ENCODE data around the gene HSFX3.
"Not testable (repeated sequence)": the region's sequence is repeated elsewhere in the genome, so short reads cannot be mapped to it uniquely, and the experiment has no call there.

HSFX3 gene

DNA sequence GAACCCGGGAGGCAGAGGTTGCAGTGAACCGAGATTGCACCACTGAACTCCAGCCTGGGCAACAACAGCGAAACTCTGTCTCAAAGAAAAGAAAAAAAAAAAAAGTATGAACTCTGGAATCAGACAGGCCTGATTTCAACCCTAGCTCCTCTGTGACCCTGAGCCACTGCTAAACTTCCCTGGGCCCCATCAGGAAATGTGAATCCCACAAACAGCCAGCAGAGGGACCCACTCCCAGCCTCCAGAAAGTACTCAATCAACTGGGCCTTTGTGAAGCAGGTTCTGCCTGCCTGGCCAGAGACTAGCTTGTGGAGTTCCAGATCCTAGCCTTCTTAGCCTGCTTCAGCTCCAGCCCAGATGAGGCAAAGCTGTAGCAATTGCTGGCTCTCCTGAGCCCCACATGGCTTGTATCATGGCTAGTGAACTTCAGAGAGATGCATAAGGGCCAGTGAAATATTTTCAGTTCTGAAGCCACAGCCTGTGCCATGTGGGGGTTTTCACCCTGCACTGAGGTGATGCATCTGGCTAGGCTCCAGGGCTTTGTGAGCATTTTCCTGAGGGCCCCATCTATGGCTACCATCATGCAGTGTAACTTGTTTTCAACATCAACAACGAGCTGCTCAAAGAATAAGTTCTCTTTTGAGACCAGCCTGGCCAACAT is 37.4 kb downstream of the HSFX3 start:
- Histone ChIP-seq H3K27me3 (ENCODE audit: control insufficient read depth, insufficient read depth, low read length) (peaks cover 3% of the 10 kb centered on the region), H3K36me3 (ENCODE audit: insufficient read depth, low read length) (no peaks in the 10 kb centered on the region), H3K4me2 (ENCODE audit: low read length) (no peak overlapping the region), H3K9me3 (replicated peaks; ENCODE audit: low read length) (no peaks in the 10 kb centered on the region), H3K9ac (ENCODE audit: low read depth, low read length) (no peak overlapping the region), H3K4me1 (ENCODE audit: control insufficient read depth, insufficient read depth, low read length) (no peaks in the 10 kb centered on the region), H3K4me3 (ENCODE audit: low read length) (no peak overlapping the region)

DNA sequence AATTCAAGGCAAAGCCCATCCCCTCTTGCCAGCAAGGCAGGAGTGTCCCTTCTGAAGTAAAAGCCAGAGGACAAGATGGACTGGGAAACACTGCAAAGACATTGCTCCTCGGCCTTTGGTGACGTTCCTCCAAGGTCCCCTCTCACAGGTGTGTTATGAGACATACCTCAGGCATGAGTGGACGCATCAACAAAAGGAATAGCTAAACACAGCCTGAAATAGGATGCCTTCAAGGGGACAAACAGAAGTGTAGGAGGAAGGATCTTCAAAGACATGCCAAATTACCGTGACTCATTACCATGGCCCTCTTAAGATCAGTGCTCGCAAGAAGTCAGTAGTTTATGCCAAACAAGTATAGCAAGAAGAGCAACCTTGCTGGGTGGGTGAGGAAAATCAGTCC is 38.6 kb downstream of the HSFX3 start:
- H3K4me3 ChIP-seq (ENCODE audit: low read length): no peak overlapping the region
- H3K4me1 ChIP-seq (ENCODE audit: control insufficient read depth, insufficient read depth, low read length): no peaks in the 10 kb centered on the region
- no peaks in the 10 kb centered on the region for H3K9me3 ChIP-seq (replicated peaks; ENCODE audit: low read length)
- H3K4me2 ChIP-seq (ENCODE audit: low read length): no peak overlapping the region
- peaks cover 3% of the 10 kb centered on the region for H3K27me3 ChIP-seq (ENCODE audit: control insufficient read depth, insufficient read depth, low read length)
- H3K36me3 ChIP-seq (ENCODE audit: insufficient read depth, low read length): no peaks in the 10 kb centered on the region
- H3K9ac ChIP-seq (ENCODE audit: low read depth, low read length): no peak overlapping the region

DNA sequence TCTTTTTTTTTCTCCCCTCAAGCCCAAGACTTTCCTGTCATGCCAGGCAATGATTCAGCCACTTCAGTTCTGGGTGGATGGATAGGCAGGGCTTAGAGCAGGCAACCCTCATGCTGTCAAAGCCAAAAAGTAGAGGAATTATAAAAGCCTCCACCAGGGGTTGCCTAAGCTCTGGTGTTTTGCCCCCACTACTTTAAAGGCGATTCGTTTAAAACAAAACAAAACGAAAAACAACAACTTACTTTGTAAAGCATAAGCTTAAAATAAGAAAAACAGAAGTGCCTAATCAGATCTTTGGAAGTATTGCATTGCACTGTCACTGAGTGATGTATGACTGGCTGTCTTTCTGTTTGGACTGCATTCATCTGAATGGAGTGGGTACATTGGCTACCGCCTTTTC is 39.3 kb downstream of the HSFX3 start:
- Histone ChIP-seq H3K4me3 (ENCODE audit: low read length) (no peak overlapping the region), H3K4me2 (ENCODE audit: low read length) (no peak overlapping the region), H3K4me1 (ENCODE audit: control insufficient read depth, insufficient read depth, low read length) (peaks cover 2% of the 10 kb centered on the region), H3K9me3 (replicated peaks; ENCODE audit: low read length) (no peaks in the 10 kb centered on the region), H3K36me3 (ENCODE audit: insufficient read depth, low read length) (no peaks in the 10 kb centered on the region), H3K9ac (ENCODE audit: low read depth, low read length) (no peak overlapping the region), H3K27me3 (ENCODE audit: control insufficient read depth, insufficient read depth, low read length) (peaks cover 3% of the 10 kb centered on the region)

DNA sequence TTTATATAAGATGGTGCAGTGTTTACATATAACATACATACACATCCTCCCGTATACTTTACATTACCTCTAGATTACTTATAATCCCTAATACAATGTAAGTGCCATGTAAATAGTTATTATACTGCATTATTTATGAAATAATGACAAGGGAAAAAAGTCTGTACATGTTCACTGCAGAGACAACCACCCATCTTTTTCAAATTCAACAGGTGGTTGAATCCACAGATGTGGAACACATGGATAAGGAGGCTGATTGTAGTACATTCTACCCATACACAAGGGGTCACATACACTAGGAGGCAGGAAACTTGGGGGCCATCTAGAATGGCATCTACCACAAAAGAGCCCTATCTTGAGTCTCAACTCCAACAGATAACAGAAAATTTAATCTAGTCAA is 41.3 kb downstream of the HSFX3 start:
- no peak overlapping the region for H3K9ac ChIP-seq (ENCODE audit: low read depth, low read length)
- H3K4me3 ChIP-seq (ENCODE audit: low read length): no peak overlapping the region
- no peaks in the 10 kb centered on the region for H3K36me3 ChIP-seq (ENCODE audit: insufficient read depth, low read length)
- H3K4me2 ChIP-seq (ENCODE audit: low read length): no peak overlapping the region
- peaks cover 3% of the 10 kb centered on the region for H3K27me3 ChIP-seq (ENCODE audit: control insufficient read depth, insufficient read depth, low read length)
- H3K9me3 ChIP-seq (replicated peaks; ENCODE audit: low read length): no peaks in the 10 kb centered on the region
- peaks cover 8% of the 10 kb centered on the region for H3K4me1 ChIP-seq (ENCODE audit: control insufficient read depth, insufficient read depth, low read length)

DNA sequence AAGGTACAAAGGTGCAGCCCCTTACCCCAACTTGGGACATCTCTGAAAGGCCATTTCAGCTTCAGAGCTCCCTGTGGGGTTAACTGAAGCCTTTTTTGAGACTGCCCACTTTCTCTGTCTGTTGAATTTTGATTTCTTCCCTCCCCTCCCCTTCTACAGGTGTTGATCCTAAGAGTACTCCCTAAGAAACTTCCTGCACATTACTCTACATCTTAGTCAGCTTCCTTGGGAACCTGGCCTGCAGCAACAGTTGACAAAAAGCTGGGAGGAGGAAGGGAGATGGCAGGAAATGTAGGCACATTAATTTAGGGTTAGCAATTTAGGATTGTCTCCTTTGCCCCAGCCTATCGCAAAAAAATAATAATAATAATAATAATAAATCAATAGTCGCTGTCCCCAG is 43.4 kb downstream of the HSFX3 start:
- H3K4me1 ChIP-seq (ENCODE audit: control insufficient read depth, insufficient read depth, low read length): peaks cover 8% of the 10 kb centered on the region
- no peaks in the 10 kb centered on the region for H3K9me3 ChIP-seq (replicated peaks; ENCODE audit: low read length)
- no peak overlapping the region for H3K4me2 ChIP-seq (ENCODE audit: low read length)
- H3K9ac ChIP-seq (ENCODE audit: low read depth, low read length): no peak overlapping the region
- H3K36me3 ChIP-seq (ENCODE audit: insufficient read depth, low read length): peaks cover 11% of the 10 kb centered on the region
- no peak overlapping the region for H3K4me3 ChIP-seq (ENCODE audit: low read length)
- H3K27me3 ChIP-seq (ENCODE audit: control insufficient read depth, insufficient read depth, low read length): peaks cover 3% of the 10 kb centered on the region

DNA sequence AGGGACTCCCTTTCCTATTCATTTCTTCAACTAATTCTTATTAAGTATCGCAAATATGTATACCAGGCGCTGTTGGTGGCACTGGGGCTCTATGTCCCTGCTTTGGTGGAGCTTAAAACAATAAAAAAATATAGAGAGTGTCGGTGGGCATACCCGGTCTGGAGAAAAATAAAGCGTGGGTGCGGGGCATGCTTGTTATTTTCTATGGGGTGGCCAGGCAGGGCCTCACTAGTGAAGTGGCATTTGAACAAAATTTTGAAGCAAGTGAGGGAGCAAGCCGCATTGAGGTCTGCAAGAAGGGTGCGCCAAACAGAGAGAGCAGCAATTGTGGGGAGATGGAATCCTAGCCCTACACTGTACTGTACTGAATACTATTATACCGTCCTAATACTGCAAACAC is 44.1 kb downstream of the HSFX3 start:
- H3K4me1 ChIP-seq (ENCODE audit: control insufficient read depth, insufficient read depth, low read length): peaks cover 8% of the 10 kb centered on the region
- H3K4me3 ChIP-seq (ENCODE audit: low read length): peak overlapping the region; percentile 82

DNA sequence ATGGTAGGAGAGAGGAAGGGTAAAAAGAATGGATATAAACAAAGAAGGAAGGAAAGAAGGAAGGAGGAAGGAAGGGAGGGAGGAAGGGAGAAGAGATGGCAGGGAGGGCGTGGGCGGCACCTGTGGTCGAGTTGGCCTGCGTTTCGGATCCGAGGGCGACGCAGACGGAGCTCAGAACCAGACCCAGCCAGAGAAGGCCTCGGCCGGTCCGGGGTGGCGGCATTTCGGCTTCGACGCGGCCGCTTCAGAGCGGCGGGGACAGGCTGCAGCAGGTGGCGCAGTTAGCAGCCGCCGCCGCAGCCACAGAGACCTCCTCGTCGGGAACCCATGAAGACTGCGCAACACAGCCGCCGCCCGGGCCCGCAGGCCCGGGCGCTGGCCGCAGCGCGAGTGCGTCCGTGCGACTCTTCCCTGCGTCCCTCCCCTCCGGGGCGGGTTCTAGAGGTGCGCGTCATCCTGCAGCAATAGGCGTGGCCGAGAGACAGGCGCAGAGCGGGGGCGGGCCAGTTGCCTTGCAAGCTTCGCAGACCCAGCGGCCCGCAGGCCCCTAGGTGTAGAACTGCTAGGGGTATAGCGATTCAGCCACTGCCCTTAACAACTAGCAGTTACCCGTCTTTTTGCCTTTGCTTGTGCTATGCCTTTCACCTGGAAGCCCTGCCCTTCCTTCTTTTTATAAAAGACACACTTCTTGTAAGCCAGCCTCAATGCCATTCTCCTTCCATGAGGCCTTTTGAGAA is 44.6 kb downstream of the HSFX3 start, which contains the start of gene IDS:
Gene IDS, minus strand, starts transcription at position 392 of the 737 bp plus-strand sequence. Its CDS starts 169 bp downstream, at position 223.
- H3K36me3 ChIP-seq (ENCODE audit: insufficient read depth, low read length): peaks cover 15% of the 10 kb centered on the region
- H3K4me3 ChIP-seq (ENCODE audit: low read length): peak within 1 kb of the TSS; percentile 82
- H3K9ac ChIP-seq (ENCODE audit: low read depth, low read length): peak within 1 kb of the TSS; percentile 88
- peaks cover 8% of the 10 kb centered on the region for H3K4me1 ChIP-seq (ENCODE audit: control insufficient read depth, insufficient read depth, low read length)
- peaks cover 3% of the 10 kb centered on the region for H3K27me3 ChIP-seq (ENCODE audit: control insufficient read depth, insufficient read depth, low read length)
- H3K9me3 ChIP-seq (replicated peaks; ENCODE audit: low read length): no peaks in the 10 kb centered on the region
- H3K4me2 ChIP-seq (ENCODE audit: low read length): peak within 1 kb of the TSS; percentile 75

More for the DNA sequence above, 44.1 kb downstream of the HSFX3 start:
- H3K27me3 ChIP-seq (ENCODE audit: control insufficient read depth, insufficient read depth, low read length): peaks cover 3% of the 10 kb centered on the region
- peak overlapping the region; percentile 75 for H3K4me2 ChIP-seq (ENCODE audit: low read length)
- H3K9me3 ChIP-seq (replicated peaks; ENCODE audit: low read length): no peaks in the 10 kb centered on the region
- peak overlapping the region; percentile 88 for H3K9ac ChIP-seq (ENCODE audit: low read depth, low read length)
- peaks cover 14% of the 10 kb centered on the region for H3K36me3 ChIP-seq (ENCODE audit: insufficient read depth, low read length)

DNA sequence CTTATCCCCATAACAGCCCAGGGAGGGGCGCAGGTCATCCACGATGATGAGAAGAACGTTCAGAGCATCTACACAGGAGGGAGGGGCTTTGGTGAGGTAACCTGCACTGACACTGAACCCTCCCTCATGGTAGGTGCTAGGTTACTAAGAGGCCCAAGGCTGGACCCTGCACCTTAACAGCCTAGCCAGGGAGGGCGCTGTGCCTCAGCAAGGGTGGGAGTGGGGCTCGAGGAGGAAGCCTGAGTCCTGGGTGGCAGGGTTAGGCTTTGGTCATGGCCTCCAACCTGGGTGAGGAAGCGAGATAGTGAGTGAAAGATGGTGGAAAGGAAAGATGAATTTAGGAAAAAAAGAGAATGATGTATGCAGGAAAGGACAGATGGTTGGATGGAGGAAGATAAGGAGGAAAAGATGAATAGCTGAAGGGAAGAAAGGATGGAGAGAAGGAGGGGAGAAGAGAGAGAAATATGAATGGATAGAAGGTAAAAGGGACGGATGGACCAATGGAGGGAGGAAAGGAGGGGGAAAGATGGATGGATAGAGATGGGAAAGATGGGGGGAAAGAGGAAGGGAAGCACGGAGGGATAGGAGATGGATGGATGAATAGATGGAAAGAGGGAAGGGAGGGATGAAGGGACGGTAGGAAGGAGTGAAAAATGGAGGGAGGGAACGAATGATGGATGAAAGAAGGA is 45.4 kb downstream of the HSFX3 start:
- H3K27me3 ChIP-seq (ENCODE audit: control insufficient read depth, insufficient read depth, low read length): peaks cover 2% of the 10 kb centered on the region

DNA sequence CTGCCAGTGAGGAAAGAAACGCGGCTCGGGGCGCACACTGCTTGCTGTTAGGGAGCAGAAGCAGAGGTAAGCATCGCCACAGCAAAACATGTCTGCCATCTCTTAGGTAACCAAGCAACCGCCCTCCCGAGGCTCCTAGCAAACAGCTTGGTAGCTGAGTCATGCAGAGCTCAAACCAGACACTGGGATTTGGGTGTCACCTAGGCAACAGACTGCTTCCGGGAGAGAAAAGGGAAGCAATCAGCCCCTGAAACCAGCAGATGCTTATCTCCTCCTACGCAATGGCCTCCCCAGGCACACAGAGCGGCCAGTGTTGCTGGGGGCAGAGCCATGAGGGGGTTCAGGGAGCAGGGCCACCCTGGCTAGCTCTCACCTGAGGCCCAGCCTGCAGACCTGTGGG is 46.3 kb downstream of the HSFX3 start:
- H3K4me1 ChIP-seq (ENCODE audit: control insufficient read depth, insufficient read depth, low read length); H3K9ac ChIP-seq (ENCODE audit: low read depth, low read length); H3K27me3 ChIP-seq (ENCODE audit: control insufficient read depth, insufficient read depth, low read length); H3K4me3 ChIP-seq (ENCODE audit: low read length); H3K9me3 ChIP-seq (replicated peaks; ENCODE audit: low read length): not testable (repeated sequence)
- Histone ChIP-seq H3K36me3 (ENCODE audit: insufficient read depth, low read length) (peaks cover 18% of the 10 kb centered on the region), H3K4me2 (ENCODE audit: low read length) (peak overlapping the region; percentile 68)

More for the DNA sequence above, 45.4 kb downstream of the HSFX3 start:
- Histone ChIP-seq H3K9me3 (replicated peaks; ENCODE audit: low read length) (no peaks in the 10 kb centered on the region), H3K9ac (ENCODE audit: low read depth, low read length) (peak overlapping the region; percentile 88), H3K4me2 (ENCODE audit: low read length) (peak overlapping the region; percentile 75), H3K4me1 (ENCODE audit: control insufficient read depth, insufficient read depth, low read length) (peaks cover 8% of the 10 kb centered on the region), H3K36me3 (ENCODE audit: insufficient read depth, low read length) (peaks cover 15% of the 10 kb centered on the region), H3K4me3 (ENCODE audit: low read length) (peak overlapping the region; percentile 82)

DNA sequence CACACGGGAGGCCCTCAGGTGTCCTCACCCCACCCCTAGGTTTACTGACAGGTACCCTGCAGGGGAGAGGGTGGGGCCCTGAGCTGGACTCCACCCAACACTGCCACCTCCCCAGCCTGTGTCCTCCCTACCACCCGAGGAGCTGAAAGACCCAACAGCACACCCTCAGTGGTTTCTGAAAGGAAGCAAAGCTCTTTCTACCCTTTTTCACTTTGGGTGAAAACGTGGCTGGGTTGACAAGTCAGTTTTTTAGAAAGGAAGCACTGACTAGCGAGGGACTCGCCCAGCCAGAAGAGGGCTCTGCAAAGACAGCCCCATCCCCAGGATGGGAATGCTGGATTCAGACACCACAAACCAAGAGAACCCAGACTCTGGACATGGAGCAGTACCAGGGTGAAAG is 46.8 kb downstream of the HSFX3 start:
- H3K27me3 ChIP-seq (ENCODE audit: control insufficient read depth, insufficient read depth, low read length); H3K9ac ChIP-seq (ENCODE audit: low read depth, low read length); H3K4me2 ChIP-seq (ENCODE audit: low read length); H3K9me3 ChIP-seq (replicated peaks; ENCODE audit: low read length); H3K4me3 ChIP-seq (ENCODE audit: low read length); H3K4me1 ChIP-seq (ENCODE audit: control insufficient read depth, insufficient read depth, low read length): not testable (repeated sequence)
- peaks cover 18% of the 10 kb centered on the region for H3K36me3 ChIP-seq (ENCODE audit: insufficient read depth, low read length)

DNA sequence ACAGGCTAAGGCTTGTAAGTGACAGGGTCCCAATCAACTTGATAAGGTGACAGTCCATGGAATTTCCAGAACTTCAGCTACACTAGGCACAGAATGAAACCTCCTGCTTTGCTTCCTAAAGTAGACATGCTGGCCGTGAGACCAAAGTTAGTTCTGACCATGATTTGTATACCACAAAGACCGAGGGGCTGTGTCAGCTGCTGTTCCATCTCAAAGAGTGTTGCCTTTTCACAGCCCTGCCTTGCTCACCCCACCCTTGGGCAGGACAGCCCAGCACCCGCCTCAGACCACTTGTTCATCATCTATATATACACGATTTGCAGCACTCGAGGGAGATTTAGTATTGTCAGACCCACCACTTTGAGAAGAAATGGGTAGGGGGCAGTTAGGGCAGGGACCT is 50.0 kb downstream of the HSFX3 start:
- H3K27me3 ChIP-seq (ENCODE audit: control insufficient read depth, insufficient read depth, low read length): no peaks in the 10 kb centered on the region
- H3K4me3 ChIP-seq (ENCODE audit: low read length): no peak overlapping the region
- peaks cover 22% of the 10 kb centered on the region for H3K4me1 ChIP-seq (ENCODE audit: control insufficient read depth, insufficient read depth, low read length)
- H3K9ac ChIP-seq (ENCODE audit: low read depth, low read length): no peak overlapping the region
- H3K36me3 ChIP-seq (ENCODE audit: insufficient read depth, low read length): peaks cover 34% of the 10 kb centered on the region
- no peaks in the 10 kb centered on the region for H3K9me3 ChIP-seq (replicated peaks; ENCODE audit: low read length)
- no peak overlapping the region for H3K4me2 ChIP-seq (ENCODE audit: low read length)

Measured in skeletal muscle satellite cell (primary cell).